ENCODE data around the gene CR1. TPM values are rescaled to one million over a fixed set of nuclear protein-coding genes. Genes with fewer than 3 reads are reported as not detected.

CR1 gene
- total RNA-seq, 1 experiment from 2014 or later = not detected

GRCh38 chr1:207666342-207666741, 170.4 kb downstream of the CR1 start:
- intact Hi-C loops (cut with micrococcal nuclease; ENCODE audit: unreplicated experiment) = no loop called here
- no peak for ATAC-seq

GRCh38 chr1:207669528-207670009, 173.6 kb downstream of the CR1 start:
- H3K4me3 ChIP-seq (ENCODE audit: low read depth in 2 of 2, low read length in 2 of 2) = no peak overlapping the region
- intact Hi-C loops (cut with micrococcal nuclease; ENCODE audit: unreplicated experiment) = no loop called here
- in situ Hi-C loops (cut with HindIII; ENCODE audit: low pct_unique_long_range_greater_than_20kb, low sequenced_read_pairs) = no loop called here
- no peaks in the 10 kb centered on the region for H3K9me3 ChIP-seq (ENCODE audit: control insufficient read depth, insufficient read depth, low read depth, low read length)
- no peaks in the 10 kb centered on the region for H3K36me3 ChIP-seq (ENCODE audit: control insufficient read depth, insufficient read depth, low read length)
- H3K27me3 ChIP-seq (ENCODE audit: control insufficient read depth, insufficient read depth, low read length) = peaks cover 15% of the 10 kb centered on the region
- no TSS peak for BruUV-seq (replicated peaks)
- ChIA-PET POLR2A (no interaction called here), CTCF (no interaction called here)
- no peak for ATAC-seq
- no peak overlapping the region for H3K27ac ChIP-seq (ENCODE audit: low read length)
- no peaks in the 10 kb centered on the region for H3K4me1 ChIP-seq (ENCODE audit: control insufficient read depth, insufficient read depth, low read length)
- no peak for TF ChIP-seq CTCF (IDR thresholded peaks at IDR 0.05)
- no peak for TF ChIP-seq SIN3A (IDR thresholded peaks at IDR 0.05; ENCODE audit: borderline replicate concordance, insufficient read depth, low read depth, low read length)
- TF ChIP-seq TCF7L2 (IDR thresholded peaks at IDR 0.05; ENCODE audit: low read depth, low read length) = no peak
- TF ChIP-seq POLR2AphosphoS5 (IDR thresholded peaks at IDR 0.05; ENCODE audit: low read depth, low read length) = no peak
- TF ChIP-seq REST (IDR thresholded peaks at IDR 0.05; ENCODE audit: insufficient read depth in 1 of 2, low read depth in 2 of 2, low read length in 1 of 2) = no peak
- no peak for DNase-seq (ENCODE audit: low read depth, low spot score)

More at GRCh38 chr1:207666342-207666741, 170.4 kb downstream of the CR1 start:
- no peak for DNase-seq (ENCODE audit: low read depth, low spot score)
- in situ Hi-C loops (cut with HindIII; ENCODE audit: low pct_unique_long_range_greater_than_20kb, low sequenced_read_pairs) = no loop called here
- Histone ChIP-seq H3K36me3 (ENCODE audit: control insufficient read depth, insufficient read depth, low read length) (no peaks in the 10 kb centered on the region), H3K27ac (ENCODE audit: low read length) (no peak overlapping the region), H3K4me1 (ENCODE audit: control insufficient read depth, insufficient read depth, low read length) (no peaks in the 10 kb centered on the region), H3K27me3 (ENCODE audit: control insufficient read depth, insufficient read depth, low read length) (peaks cover 18% of the 10 kb centered on the region), H3K4me3 (ENCODE audit: low read depth in 2 of 2, low read length in 2 of 2) (no peak overlapping the region), H3K9me3 (ENCODE audit: control insufficient read depth, insufficient read depth, low read depth, low read length) (no peaks in the 10 kb centered on the region)
- ChIA-PET CTCF (no interaction called here), POLR2A (no interaction called here)
- TF ChIP-seq CTCF (IDR thresholded peaks at IDR 0.05) (no peak), SIN3A (IDR thresholded peaks at IDR 0.05; ENCODE audit: borderline replicate concordance, insufficient read depth, low read depth, low read length) (no peak), POLR2AphosphoS5 (IDR thresholded peaks at IDR 0.05; ENCODE audit: low read depth, low read length) (no peak), REST (IDR thresholded peaks at IDR 0.05; ENCODE audit: insufficient read depth in 1 of 2, low read depth in 2 of 2, low read length in 1 of 2) (no peak), TCF7L2 (IDR thresholded peaks at IDR 0.05; ENCODE audit: low read depth, low read length) (no peak)
- no TSS peak for BruUV-seq (replicated peaks)
